ENCODE results near the gene OPN5. TPM values are rescaled to one million over a fixed set of nuclear protein-coding genes. Genes with fewer than 3 reads are reported as not detected.

Gene OPN5
- under 0.01 TPM in 2 replicates for total RNA-seq

GRCh38 chr6:47781732-47782131 lies at the start of gene OPN5:
OPN5 (plus strand) TSS chr6:47782032; CDS start chr6:47782067, 35 bp downstream.

Other genes with a start within 250 kb of the OPN5 start
- under 0.01 TPM in 1 of 2 replicates, not detected in the other for gene ADGRF4, start 83.5 kb upstream of the OPN5 start, total RNA-seq

All from bronchial smooth muscle cell (primary cell).